Ovary (tissue), 3 donors: Measurements from ENCODE around the gene MIEF2.

Experiments
- POLR2A ChIP-seq: fragments of 450-650 bp; IDR thresholded peaks from one replicate; pipeline ENCODE4 v1.6.1; 2017; ENCODE audit warnings: antibody characterized with exemption, mild to moderate bottlenecking, moderate library complexity
- TF ChIP-seq, protein P1 (sequence below), 3 donors: fragments of 450-650 bp in 2 of 3; fragments of 200-600 bp in 1 of 3; IDR thresholded peaks; one replicate each; pipeline versions ENCODE4 v1.5.1 to v1.8.0; 2016 to 2022; ENCODE audit warnings: antibody characterized with exemption in 3 of 3, mild to moderate bottlenecking in 1 of 3
- donor health status: DM: no; HTN: no; CAD: no.

DNA sequence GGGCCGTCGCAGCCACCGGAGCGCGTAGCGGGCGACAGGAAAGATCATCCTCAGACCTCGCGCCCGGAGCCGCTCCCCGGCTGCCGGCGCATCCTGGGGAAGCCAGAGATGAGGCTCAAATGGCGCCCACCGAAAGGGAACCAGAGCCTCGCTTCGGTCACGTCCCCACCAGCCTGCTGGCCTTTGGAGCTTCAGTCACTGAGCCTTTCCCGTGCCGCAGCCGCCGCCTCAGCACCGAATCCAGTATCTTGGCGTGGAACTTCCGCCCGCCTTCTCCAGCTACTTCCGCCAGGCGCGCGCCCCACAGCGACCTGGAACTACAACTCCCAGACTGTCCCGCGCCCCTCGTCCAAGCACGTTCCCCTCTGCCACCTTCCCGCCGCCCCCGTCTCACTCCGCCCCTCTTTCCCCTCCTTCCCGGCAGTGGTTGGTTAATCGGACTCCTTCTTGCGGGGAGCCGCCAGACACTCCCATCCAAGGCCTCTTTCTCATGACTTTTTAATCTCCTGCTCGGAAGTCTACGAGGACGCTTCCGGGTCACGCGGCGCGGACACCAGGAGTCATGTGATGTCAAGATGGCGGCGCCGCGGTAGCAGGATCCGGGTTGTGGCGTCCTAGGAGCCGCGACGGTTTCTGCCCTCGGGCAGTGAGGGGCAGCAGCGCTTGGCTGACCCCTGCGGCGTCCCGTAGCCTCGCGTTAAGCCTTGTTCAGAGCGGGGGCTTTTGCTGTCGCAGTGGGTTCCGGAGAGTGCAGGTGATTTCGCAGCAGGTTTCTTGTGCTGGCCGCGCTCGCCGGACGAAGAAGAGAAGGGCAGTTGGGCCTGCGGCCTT, 54.5 kb downstream of the MIEF2 start, which contains the start of the genes SMCR8 and TOP3A:
- TF ChIP-seq, protein P1, sequence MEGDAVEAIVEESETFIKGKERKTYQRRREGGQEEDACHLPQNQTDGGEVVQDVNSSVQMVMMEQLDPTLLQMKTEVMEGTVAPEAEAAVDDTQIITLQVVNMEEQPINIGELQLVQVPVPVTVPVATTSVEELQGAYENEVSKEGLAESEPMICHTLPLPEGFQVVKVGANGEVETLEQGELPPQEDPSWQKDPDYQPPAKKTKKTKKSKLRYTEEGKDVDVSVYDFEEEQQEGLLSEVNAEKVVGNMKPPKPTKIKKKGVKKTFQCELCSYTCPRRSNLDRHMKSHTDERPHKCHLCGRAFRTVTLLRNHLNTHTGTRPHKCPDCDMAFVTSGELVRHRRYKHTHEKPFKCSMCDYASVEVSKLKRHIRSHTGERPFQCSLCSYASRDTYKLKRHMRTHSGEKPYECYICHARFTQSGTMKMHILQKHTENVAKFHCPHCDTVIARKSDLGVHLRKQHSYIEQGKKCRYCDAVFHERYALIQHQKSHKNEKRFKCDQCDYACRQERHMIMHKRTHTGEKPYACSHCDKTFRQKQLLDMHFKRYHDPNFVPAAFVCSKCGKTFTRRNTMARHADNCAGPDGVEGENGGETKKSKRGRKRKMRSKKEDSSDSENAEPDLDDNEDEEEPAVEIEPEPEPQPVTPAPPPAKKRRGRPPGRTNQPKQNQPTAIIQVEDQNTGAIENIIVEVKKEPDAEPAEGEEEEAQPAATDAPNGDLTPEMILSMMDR (IDR thresholded peaks at IDR 0.05): peak in 2 of 3 donors; percentile 34 to 51
- TF ChIP-seq POLR2A: no peak
